Suprapubic skin (tissue), 3 donors: Measurements from ENCODE around the gene GRID1.

Source experiments
- POLR2A ChIP-seq, 2 donors: fragments of 450-650 bp; IDR thresholded peaks; one replicate each; pipeline ENCODE4 v1.6.1; 2017; ENCODE audit warnings: antibody characterized with exemption in 2 of 2, mild to moderate bottlenecking in 2 of 2, moderate library complexity in 2 of 2
- TF ChIP-seq, protein P1 (sequence below), 2 donors: fragments of 200-600 bp in 1 of 2; fragments of 450-650 bp in 1 of 2; sonication (generic) in 1 of 2; IDR thresholded peaks; one replicate each; pipeline ENCODE4 v1.5.1; 2016 to 2019; ENCODE audit warnings: antibody characterized with exemption in 2 of 2, mild to moderate bottlenecking in 1 of 2, moderate library complexity in 1 of 2

DNA sequence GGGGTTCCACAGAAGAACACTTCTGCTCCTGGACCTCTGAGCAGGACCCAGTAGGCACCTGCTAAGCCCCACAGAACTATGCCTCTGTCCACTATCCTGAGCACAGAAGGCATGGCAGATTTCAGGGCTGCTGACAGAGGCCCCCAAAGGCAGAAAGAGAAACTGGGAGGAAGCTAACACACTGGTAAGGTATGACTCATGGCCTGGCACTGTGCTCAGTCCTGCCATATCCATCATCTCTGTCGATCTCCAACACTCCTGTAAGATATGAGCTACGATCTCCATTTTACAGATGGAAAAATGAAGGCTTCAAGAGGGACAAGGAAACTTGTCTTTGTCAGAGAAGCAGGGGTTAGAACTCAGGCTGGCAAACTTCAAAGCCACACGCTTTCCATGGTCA, 62.2 kb downstream of the GRID1 start:
- TF ChIP-seq, protein P1, sequence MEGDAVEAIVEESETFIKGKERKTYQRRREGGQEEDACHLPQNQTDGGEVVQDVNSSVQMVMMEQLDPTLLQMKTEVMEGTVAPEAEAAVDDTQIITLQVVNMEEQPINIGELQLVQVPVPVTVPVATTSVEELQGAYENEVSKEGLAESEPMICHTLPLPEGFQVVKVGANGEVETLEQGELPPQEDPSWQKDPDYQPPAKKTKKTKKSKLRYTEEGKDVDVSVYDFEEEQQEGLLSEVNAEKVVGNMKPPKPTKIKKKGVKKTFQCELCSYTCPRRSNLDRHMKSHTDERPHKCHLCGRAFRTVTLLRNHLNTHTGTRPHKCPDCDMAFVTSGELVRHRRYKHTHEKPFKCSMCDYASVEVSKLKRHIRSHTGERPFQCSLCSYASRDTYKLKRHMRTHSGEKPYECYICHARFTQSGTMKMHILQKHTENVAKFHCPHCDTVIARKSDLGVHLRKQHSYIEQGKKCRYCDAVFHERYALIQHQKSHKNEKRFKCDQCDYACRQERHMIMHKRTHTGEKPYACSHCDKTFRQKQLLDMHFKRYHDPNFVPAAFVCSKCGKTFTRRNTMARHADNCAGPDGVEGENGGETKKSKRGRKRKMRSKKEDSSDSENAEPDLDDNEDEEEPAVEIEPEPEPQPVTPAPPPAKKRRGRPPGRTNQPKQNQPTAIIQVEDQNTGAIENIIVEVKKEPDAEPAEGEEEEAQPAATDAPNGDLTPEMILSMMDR (IDR thresholded peaks at IDR 0.05): no peak
- no peak for TF ChIP-seq POLR2A (IDR thresholded peaks at IDR 0.05)
